ENCODE results near the gene BST1. TPM values are rescaled to one million over a fixed set of nuclear protein-coding genes. Genes with fewer than 3 reads are reported as not detected.

The BST1 gene
- total RNA-seq, 1 donor: 19.7 TPM

- no peak for TF ChIP-seq CTCF (IDR thresholded peaks at IDR 0.05; ENCODE audit: insufficient read depth, low read length)
- H3K4me3 ChIP-seq (ENCODE audit: low read depth, low read length): no peak overlapping the region
- no peak for DNase-seq (ENCODE audit: low read depth)
Observed at GRCh38 chr4:15668566-15669435, 34.1 kb upstream of the BST1 start.

- TF ChIP-seq CTCF (IDR thresholded peaks at IDR 0.05; ENCODE audit: insufficient read depth, low read length): no peak
- no peak overlapping the region for H3K4me3 ChIP-seq (ENCODE audit: low read depth, low read length)
- no peak for DNase-seq (ENCODE audit: low read depth)
Observed at GRCh38 chr4:15670576-15670975, 32.3 kb upstream of the BST1 start.

- H3K4me3 ChIP-seq (ENCODE audit: low read depth, low read length): no peak overlapping the region
- no peak for TF ChIP-seq CTCF (IDR thresholded peaks at IDR 0.05; ENCODE audit: insufficient read depth, low read length)
- no peak for DNase-seq (ENCODE audit: low read depth)
Observed at GRCh38 chr4:15672101-15672500, 30.8 kb upstream of the BST1 start.

- H3K4me3 ChIP-seq (ENCODE audit: low read depth, low read length): no peak overlapping the region
- no peak for DNase-seq (ENCODE audit: low read depth)
- no peak for TF ChIP-seq CTCF (IDR thresholded peaks at IDR 0.05; ENCODE audit: insufficient read depth, low read length)
Observed at GRCh38 chr4:15673337-15673736, 29.5 kb upstream of the BST1 start.

GRCh38 chr4:15674046-15674445, 28.8 kb upstream of the BST1 start:
- DNase-seq (ENCODE audit: low read depth): no peak
- TF ChIP-seq CTCF (IDR thresholded peaks at IDR 0.05; ENCODE audit: insufficient read depth, low read length): no peak
- H3K4me3 ChIP-seq (ENCODE audit: low read depth, low read length): no peak overlapping the region

- no peak for DNase-seq (ENCODE audit: low read depth)
- no peak overlapping the region for H3K4me3 ChIP-seq (ENCODE audit: low read depth, low read length)
- TF ChIP-seq CTCF (IDR thresholded peaks at IDR 0.05; ENCODE audit: insufficient read depth, low read length): no peak
Observed at GRCh38 chr4:15674926-15675325, 27.9 kb upstream of the BST1 start.
